ENCODE results near the gene PTPRG. TPM values are rescaled to one million over a fixed set of nuclear protein-coding genes. Genes with fewer than 3 reads are reported as not detected.

The PTPRG gene
- total RNA-seq, 1 experiment from 2014 or later, result 32.1 TPM

- H4K20me1 ChIP-seq (ENCODE audit: insufficient read depth), result no peaks in the 10 kb centered on the region
- no peaks in the 10 kb centered on the region for H3K27me3 ChIP-seq (ENCODE audit: insufficient read depth, low read length)
- peaks cover 3 to 4% of the 10 kb centered on the region in 2 experiments; a peak in 1 of 4 replicates for H3K4me1 ChIP-seq (ENCODE audit: control insufficient read depth in 1 of 2, insufficient read depth in 2 of 2, low read length in 2 of 2)
- intact Hi-C loops (cut with micrococcal nuclease), result no loop called here
- H3K9me3 ChIP-seq (ENCODE audit: control insufficient read depth in 1 of 2, insufficient read depth in 1 of 2, low read depth in 1 of 2, low read length in 2 of 2), result no peaks in the 10 kb centered on the region
- ChIA-PET RAD21 (ENCODE audit: low non-redundant PET in 1 of 2, low total read pairs in 2 of 2, uncharacterized antibody in 2 of 2, unreplicated experiment in 2 of 2) (no interaction called here), POLR2A (no interaction called here), CTCF (no interaction called here)
- TF ChIP-seq SP1 (IDR thresholded peaks at IDR 0.05; ENCODE audit: low read depth) (no peak), ELF1 (IDR thresholded peaks at IDR 0.05; ENCODE audit: borderline replicate concordance, low read depth) (no peak), TCF7L2 (IDR thresholded peaks at IDR 0.05; ENCODE audit: borderline replicate concordance, extremely low read depth, insufficient read depth, insufficient read length) (no peak), EZH2 (IDR thresholded peaks at IDR 0.05) (no peak), FOSL1 (IDR thresholded peaks at IDR 0.05; ENCODE audit: low read depth) (no peak), POLR2A (IDR thresholded peaks at IDR 0.05; ENCODE audit: borderline replicate concordance, extremely low read depth, insufficient read depth, insufficient read length) (no peak), EGR1 (IDR thresholded peaks at IDR 0.05; ENCODE audit: low read depth) (no peak), CEBPB (IDR thresholded peaks at IDR 0.05; ENCODE audit: low read depth) (no peak), RAD21 (IDR thresholded peaks at IDR 0.05; ENCODE audit: low read depth) (no peak), ZFX (IDR thresholded peaks at IDR 0.05) (no peak)
- TF ChIP-seq, protein P1, sequence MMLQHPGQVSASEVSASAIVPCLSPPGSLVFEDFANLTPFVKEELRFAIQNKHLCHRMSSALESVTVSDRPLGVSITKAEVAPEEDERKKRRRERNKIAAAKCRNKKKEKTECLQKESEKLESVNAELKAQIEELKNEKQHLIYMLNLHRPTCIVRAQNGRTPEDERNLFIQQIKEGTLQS (IDR thresholded peaks at IDR 0.05), result no peak
- TF ChIP-seq, protein P2, sequence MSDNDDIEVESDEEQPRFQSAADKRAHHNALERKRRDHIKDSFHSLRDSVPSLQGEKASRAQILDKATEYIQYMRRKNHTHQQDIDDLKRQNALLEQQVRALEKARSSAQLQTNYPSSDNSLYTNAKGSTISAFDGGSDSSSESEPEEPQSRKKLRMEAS (IDR thresholded peaks at IDR 0.05), result no peak
- no peak overlapping the region for H3K4me3 ChIP-seq (replicated peaks in 1 of 2; ENCODE audit: low read depth in 1 of 2, low read length in 2 of 2)
- no peaks in the 10 kb centered on the region for H3K36me3 ChIP-seq (ENCODE audit: control insufficient read depth in 1 of 2, insufficient read depth in 2 of 2, low read length in 2 of 2)
- H3K27ac ChIP-seq (ENCODE audit: low read depth, low read length), result no peak overlapping the region
- ATAC-seq (no peak), DNase-seq (ENCODE audit: low read depth, low spot score) (no peak)
- no peak overlapping the region for H3K9ac ChIP-seq (ENCODE audit: low read length)
- no TSS peak for BruUV-seq (replicated peaks)
- H2AFZ ChIP-seq (ENCODE audit: low read depth, low read length, poor library complexity, severe bottlenecking), result no peak overlapping the region
- no peak overlapping the region for H3K4me2 ChIP-seq (ENCODE audit: low read length)
- H3K9me2 ChIP-seq (ENCODE audit: insufficient read depth), result no peaks in the 10 kb centered on the region
- no peaks in the 10 kb centered on the region for H3K79me2 ChIP-seq (ENCODE audit: insufficient read depth, low read length)
These were observed 378.9 kb downstream of the PTPRG start for GRCh38 chr3:61940236-61940635.

GRCh38 chr3:61943975-61944374, 382.6 kb downstream of the PTPRG start:
- no peaks in the 10 kb centered on the region for H3K4me1 ChIP-seq (ENCODE audit: control insufficient read depth in 1 of 2, insufficient read depth in 2 of 2, low read length in 2 of 2)
- H3K27me3 ChIP-seq (ENCODE audit: insufficient read depth, low read length), result no peaks in the 10 kb centered on the region
- H3K4me3 ChIP-seq (replicated peaks in 1 of 2; ENCODE audit: low read depth in 1 of 2, low read length in 2 of 2), result no peak overlapping the region
- no peaks in the 10 kb centered on the region for H3K9me3 ChIP-seq (ENCODE audit: control insufficient read depth in 1 of 2, insufficient read depth in 1 of 2, low read depth in 1 of 2, low read length in 2 of 2)
- no peak overlapping the region for H2AFZ ChIP-seq (ENCODE audit: low read depth, low read length, poor library complexity, severe bottlenecking)
- CTCF ChIA-PET, result interaction anchor here (0.7 kb wide), 1 partner anchor 7 kb away, joined by 3 read pairs; no protein-coding TSS in a partner anchor
- DNase-seq (ENCODE audit: low read depth, low spot score) (no peak), ATAC-seq (no peak)
- POLR2A ChIA-PET, result no interaction called here
- no peaks in the 10 kb centered on the region for H4K20me1 ChIP-seq (ENCODE audit: insufficient read depth)
- H3K79me2 ChIP-seq (ENCODE audit: insufficient read depth, low read length), result no peaks in the 10 kb centered on the region
- no TSS peak for BruUV-seq (replicated peaks)
- no peaks in the 10 kb centered on the region for H3K36me3 ChIP-seq (ENCODE audit: control insufficient read depth in 1 of 2, insufficient read depth in 2 of 2, low read length in 2 of 2)
- RAD21 ChIA-PET (ENCODE audit: low non-redundant PET in 1 of 2, low total read pairs in 2 of 2, uncharacterized antibody in 2 of 2, unreplicated experiment in 2 of 2), result no interaction called here
- no peak overlapping the region for H3K4me2 ChIP-seq (ENCODE audit: low read length)
- H3K27ac ChIP-seq (ENCODE audit: low read depth, low read length), result no peak overlapping the region
- no peaks in the 10 kb centered on the region for H3K9me2 ChIP-seq (ENCODE audit: insufficient read depth)
- no peak overlapping the region for H3K9ac ChIP-seq (ENCODE audit: low read length)
- intact Hi-C loops (cut with micrococcal nuclease), result no loop called here
- no peak for TF ChIP-seq RAD21 (IDR thresholded peaks at IDR 0.05; ENCODE audit: low read depth)
- TF ChIP-seq POLR2AphosphoS5 (IDR thresholded peaks at IDR 0.05; ENCODE audit: low read depth, low read length), result no peak
- TF ChIP-seq, protein P3, sequence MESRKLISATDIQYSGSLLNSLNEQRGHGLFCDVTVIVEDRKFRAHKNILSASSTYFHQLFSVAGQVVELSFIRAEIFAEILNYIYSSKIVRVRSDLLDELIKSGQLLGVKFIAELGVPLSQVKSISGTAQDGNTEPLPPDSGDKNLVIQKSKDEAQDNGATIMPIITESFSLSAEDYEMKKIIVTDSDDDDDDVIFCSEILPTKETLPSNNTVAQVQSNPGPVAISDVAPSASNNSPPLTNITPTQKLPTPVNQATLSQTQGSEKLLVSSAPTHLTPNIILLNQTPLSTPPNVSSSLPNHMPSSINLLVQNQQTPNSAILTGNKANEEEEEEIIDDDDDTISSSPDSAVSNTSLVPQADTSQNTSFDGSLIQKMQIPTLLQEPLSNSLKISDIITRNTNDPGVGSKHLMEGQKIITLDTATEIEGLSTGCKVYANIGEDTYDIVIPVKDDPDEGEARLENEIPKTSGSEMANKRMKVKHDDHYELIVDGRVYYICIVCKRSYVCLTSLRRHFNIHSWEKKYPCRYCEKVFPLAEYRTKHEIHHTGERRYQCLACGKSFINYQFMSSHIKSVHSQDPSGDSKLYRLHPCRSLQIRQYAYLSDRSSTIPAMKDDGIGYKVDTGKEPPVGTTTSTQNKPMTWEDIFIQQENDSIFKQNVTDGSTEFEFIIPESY (IDR thresholded peaks at IDR 0.05; ENCODE audit: extremely low read depth, insufficient replicate concordance, low read length), result no peak
- TF ChIP-seq, protein P1 (IDR thresholded peaks at IDR 0.05), result no peak
- TF ChIP-seq, protein P4, sequence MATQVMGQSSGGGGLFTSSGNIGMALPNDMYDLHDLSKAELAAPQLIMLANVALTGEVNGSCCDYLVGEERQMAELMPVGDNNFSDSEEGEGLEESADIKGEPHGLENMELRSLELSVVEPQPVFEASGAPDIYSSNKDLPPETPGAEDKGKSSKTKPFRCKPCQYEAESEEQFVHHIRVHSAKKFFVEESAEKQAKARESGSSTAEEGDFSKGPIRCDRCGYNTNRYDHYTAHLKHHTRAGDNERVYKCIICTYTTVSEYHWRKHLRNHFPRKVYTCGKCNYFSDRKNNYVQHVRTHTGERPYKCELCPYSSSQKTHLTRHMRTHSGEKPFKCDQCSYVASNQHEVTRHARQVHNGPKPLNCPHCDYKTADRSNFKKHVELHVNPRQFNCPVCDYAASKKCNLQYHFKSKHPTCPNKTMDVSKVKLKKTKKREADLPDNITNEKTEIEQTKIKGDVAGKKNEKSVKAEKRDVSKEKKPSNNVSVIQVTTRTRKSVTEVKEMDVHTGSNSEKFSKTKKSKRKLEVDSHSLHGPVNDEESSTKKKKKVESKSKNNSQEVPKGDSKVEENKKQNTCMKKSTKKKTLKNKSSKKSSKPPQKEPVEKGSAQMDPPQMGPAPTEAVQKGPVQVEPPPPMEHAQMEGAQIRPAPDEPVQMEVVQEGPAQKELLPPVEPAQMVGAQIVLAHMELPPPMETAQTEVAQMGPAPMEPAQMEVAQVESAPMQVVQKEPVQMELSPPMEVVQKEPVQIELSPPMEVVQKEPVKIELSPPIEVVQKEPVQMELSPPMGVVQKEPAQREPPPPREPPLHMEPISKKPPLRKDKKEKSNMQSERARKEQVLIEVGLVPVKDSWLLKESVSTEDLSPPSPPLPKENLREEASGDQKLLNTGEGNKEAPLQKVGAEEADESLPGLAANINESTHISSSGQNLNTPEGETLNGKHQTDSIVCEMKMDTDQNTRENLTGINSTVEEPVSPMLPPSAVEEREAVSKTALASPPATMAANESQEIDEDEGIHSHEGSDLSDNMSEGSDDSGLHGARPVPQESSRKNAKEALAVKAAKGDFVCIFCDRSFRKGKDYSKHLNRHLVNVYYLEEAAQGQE (IDR thresholded peaks at IDR 0.05; ENCODE audit: low read depth), result no peak
- TF ChIP-seq JUND (IDR thresholded peaks at IDR 0.05), result no peak
- TF ChIP-seq SIN3A (IDR thresholded peaks at IDR 0.05; ENCODE audit: low read depth), result no peak
- TF ChIP-seq POLR2A (IDR thresholded peaks at IDR 0.05; ENCODE audit: borderline replicate concordance, extremely low read depth, insufficient read depth, insufficient read length), result no peak
